GM18951 (cell line): ENCODE data around the gene SCN5A.

ENCODE experiments used
- POLR2A ChIP-seq: IDR thresholded peaks from 4 replicates; pipeline ENCODE4 v1.6.1; 2011; ENCODE audit warnings: mild to moderate bottlenecking; ENCODE audit not compliant: insufficient read length, insufficient read depth; ENCODE audit errors: extremely low read depth
- in situ Hi-C: fragments of 300-500 bp; cut with MboI; formaldehyde crosslinking; loops from one replicate; pipeline ENCODE4 v1.12.0; 2022; ENCODE audit warnings: low sequenced_read_pairs, mixed read lengths, inconsistent platforms; ENCODE audit not compliant: unreplicated experiment

Gene SCN5A

GRCh38 chr3:38653685-38654537 lies 4.4 kb upstream of the SCN5A start:
- no peak for TF ChIP-seq POLR2A
- in situ Hi-C loops, result loop anchor here (10.0 kb wide), 1 partner anchor 129 kb away; no protein-coding TSS in a partner anchor

DNA sequence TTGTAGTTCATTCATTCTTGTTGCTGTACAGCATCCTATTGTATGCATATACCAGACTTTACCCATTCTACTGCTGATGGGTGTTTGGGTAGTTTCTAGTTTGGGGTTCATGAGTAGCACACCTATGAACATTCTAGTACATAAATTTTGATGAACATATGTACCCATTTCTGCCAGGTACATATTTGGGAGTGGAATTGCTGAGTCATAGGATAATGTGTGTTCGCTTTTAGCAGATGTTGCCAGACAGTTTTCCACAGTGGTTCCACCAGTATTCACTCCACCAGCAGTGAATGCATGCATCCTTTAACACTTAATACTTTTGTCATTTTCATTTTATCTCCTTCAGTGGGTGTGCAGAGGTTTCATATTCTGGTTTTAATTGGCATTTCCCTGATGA lies 3.4 kb upstream of the SCN5A start:
- in situ Hi-C loops, result loop anchor here (10.0 kb wide), 1 partner anchor 128 kb away; no protein-coding TSS in a partner anchor
- no peak for TF ChIP-seq POLR2A

DNA sequence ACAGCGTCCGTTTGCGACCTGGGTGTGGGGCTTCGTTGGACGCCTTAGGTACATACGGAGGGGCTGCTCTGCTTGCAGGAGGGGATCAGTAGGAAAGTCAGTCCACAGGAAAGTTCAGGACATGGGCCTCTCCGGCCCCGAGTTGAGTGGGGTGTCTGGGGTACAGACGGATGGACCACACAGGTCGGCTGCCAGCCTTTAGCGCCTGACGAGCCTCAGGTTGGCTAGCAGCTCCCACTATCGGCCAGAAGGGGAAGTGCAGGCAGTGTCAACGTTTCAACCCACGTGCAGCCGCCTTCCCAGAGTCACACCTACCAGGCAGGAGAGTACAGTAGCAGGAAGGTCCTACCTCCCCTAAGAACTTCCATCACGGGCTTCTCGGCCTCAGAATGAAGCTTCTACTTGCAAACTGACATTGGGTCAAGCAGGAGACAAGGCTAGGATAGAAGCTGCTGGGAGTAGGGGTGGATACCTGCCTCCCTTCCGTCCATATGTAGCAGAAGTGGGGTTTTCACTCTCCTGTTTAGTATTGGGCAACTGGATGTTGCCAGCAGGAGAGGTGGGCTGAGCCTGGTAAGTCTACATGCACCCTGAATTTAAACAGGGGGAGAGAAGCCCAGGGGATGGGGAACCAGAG lies 1.8 kb upstream of the SCN5A start:
- TF ChIP-seq POLR2A, result no peak
- in situ Hi-C loops, result loop anchor here (10.0 kb wide), 1 partner anchor 126 kb away; no protein-coding TSS in a partner anchor

DNA sequence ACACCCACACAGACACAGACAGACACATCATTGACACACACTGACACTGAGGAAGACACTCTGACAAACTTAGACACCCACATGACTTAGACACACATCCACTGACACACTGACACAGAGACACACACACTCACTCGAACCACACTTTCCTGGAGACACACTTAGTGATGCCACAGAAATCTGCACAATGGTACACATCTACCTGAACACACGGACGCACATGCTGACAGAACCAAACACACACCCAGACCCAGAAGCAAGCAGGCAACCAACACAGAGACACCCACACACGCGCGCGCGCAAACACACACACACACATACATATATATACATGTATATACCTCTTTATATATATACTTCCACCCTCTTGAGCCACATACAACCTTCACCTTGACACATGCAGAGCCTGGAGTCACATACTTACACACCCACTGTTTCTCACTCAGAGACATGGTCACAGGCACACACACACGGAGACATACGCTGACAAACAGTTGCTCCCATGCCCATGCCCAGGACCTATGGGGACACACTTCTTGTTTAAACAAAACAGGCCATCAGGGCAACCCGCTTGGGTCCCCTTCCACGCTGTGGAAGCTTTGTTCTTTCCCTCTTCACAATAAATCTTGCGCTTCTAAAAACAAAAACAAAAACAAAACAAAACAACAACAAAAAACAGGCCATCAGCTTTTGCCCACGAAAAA lies 913 bp upstream of the SCN5A start:
- in situ Hi-C loops, result loop anchor here (10.0 kb wide), 1 partner anchor 126 kb away; no protein-coding TSS in a partner anchor
- no peak for TF ChIP-seq POLR2A

- in situ Hi-C loops, result no loop called here
- no peak for TF ChIP-seq POLR2A
Measured at GRCh38 chr3:38648659-38649499, 608 bp downstream of the SCN5A start.

DNA sequence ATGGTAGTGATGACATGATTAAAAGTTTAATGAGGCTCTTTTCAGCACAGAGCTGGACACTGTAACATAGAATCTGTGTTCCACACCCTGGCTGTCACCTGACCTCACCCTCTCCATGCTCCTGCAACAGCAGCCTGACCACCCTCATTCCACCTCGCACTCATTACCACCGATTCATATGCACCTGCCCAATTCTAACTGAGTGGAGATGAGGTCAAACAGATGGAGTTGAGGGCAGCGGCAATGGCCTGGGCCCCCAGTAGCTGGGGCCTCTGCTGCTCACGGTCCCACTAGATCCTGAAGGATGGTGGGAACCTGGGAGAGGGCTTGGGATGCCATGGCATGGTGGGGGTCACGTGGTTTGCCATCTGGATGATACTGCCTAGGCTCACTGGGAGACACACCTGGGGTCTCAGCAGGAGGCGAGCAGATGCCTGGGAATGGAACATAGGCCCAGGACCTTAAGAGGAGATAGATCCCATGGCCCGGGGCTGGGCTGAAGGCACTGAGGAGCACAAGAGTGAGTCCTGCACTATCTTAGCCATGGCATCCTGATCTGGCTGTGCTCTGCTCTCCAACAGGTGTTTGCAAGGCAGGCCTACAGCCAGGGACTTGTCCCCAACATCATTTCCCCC lies 1.3 kb downstream of the SCN5A start:
- TF ChIP-seq POLR2A, result no peak

DNA sequence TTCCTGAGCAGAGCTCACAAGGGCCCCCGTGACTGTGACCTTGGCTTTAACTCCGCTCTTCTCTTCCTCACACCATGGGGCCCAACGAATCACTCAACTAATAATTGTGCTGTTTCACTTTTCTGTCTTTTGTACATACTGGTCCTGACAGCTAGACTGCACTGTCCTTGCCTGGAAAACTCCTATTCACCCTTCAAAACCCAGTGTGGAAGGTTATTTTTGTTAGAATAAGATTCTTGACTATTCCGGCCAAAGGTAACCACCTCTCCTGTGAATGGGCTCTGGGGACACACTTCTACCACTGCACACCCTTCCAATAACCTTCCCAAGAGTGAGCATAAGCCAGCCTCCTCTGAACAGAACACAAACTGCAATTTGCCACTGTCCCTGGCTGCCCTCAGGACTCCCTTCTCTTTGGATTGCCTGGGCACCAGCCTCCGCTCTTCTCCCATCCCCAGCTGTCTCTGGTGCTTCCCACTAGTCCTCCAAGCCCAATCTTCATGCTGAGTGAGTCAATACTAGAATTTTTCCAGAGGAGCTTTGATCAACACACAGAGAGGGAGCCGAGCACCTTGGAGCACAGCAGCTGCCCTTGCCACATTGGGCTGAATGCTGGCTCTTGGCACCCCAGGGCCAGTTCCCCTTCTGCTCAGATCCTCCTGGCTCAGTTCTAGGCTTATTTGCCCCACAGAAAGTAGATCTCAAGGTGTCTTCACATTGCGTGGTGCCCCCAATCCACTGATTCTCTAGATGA lies 2.1 kb downstream of the SCN5A start:
- TF ChIP-seq POLR2A, result no peak
- in situ Hi-C loops, result no loop called here

More for the DNA sequence above, 1.3 kb downstream of the SCN5A start:
- in situ Hi-C loops, result no loop called here

GRCh38 chr3:38646630-38647029 lies 2.9 kb downstream of the SCN5A start:
- TF ChIP-seq POLR2A, result no peak
- in situ Hi-C loops, result no loop called here

GRCh38 chr3:38646062-38646461 lies 3.4 kb downstream of the SCN5A start:
- in situ Hi-C loops, result no loop called here
- no peak for TF ChIP-seq POLR2A

DNA sequence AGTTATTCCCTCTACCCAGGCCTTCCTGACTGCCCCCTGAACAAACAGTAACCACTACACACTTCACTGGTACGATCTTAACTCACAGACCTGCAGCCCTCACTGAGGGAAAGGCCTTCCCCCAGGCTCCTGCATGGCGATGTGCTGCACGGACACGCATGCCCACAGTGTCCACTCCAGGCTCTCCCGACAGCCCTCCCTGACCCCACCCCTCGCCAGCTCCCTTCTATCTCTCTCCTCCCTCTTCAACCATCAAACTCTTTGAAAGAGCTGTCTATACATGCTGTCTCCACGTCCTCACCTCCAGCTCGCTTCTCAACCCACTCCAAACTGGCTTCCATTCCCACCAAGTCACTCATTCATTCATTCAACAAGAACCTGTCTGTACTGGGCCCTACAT lies 3.9 kb downstream of the SCN5A start:
- in situ Hi-C loops, result no loop called here
- no peak for TF ChIP-seq POLR2A

- in situ Hi-C loops, result no loop called here
- no peak for TF ChIP-seq POLR2A
Measured at GRCh38 chr3:38645076-38645475, 4.4 kb downstream of the SCN5A start.
